HCT116 (cell line): ENCODE measurements around the gene RHEBL1. TPM values are rescaled to one million over a fixed set of nuclear protein-coding genes. Genes with fewer than 3 reads are reported as not detected.
A peak's percentile ranks its signal among the peaks of the same experiment; 100 is the strongest.

Source experiments
- ATAC-seq: fragments of 200-7000 bp; cut with Tn5 transposase; 2 replicates; pipeline ENCODE4 v1.9.1; 2020; ENCODE audit warnings: mild to moderate bottlenecking, moderate library complexity
- BruUV-seq: library from RNA; stranded (reverse); fragments of 400-500 nt; replicated peaks from 2 replicates; lab custom pipeline; 2021; lab: Mats Ljungman, UMichigan
- CTCF ChIA-PET: fragments of 300-600 bp; sonication (Branson Sonifier 250); formaldehyde crosslinking; loops from one replicate; lab custom pipeline; 2021; ENCODE audit warnings: antibody characterized with exemption; lab: Charles Lee
- POLR2A ChIA-PET: fragments of 300-600, 350-600 bp; sonication (Branson Sonifier 250); formaldehyde crosslinking; loops from one replicate; lab custom pipeline; 2021; ENCODE audit warnings: antibody characterized with exemption; lab: Charles Lee
- RAD21 ChIA-PET, 2 experiments: fragments of 300-600 bp; sonication (Branson Sonifier 250); formaldehyde crosslinking; loops; one replicate each; lab custom pipeline; 2023; ENCODE audit warnings: low total read pairs in 2 of 2; ENCODE audit not compliant: uncharacterized antibody in 2 of 2, unreplicated experiment in 2 of 2, low non-redundant PET in 1 of 2; lab: Charles Lee
- DNase-seq: peaks from one replicate; pipeline ENCODE4 v3.0.0-alpha.2; 2010; ENCODE audit warnings: low read depth, low spot score
- H2AFZ ChIP-seq: fragments of 200-600 bp; shearing (Covaris generic), sonication (generic); 2 replicates; pipeline ENCODE4 v1.6.1; 2017; ENCODE audit warnings: low read depth, mixed run types, mixed read lengths, antibody characterized with exemption, low read length; ENCODE audit not compliant: poor library complexity, severe bottlenecking
- H3K27ac ChIP-seq: 2 replicates; pipeline ENCODE4 v1.5.1; 2012; ENCODE audit warnings: low read depth, low read length
- H3K27me3 ChIP-seq: fragments of 200-600 bp; sonication (generic); 2 replicates; pipeline ENCODE4 v1.6.1; 2016; ENCODE audit warnings: mixed run types, low read length, mixed read lengths; ENCODE audit not compliant: insufficient read depth
- H3K36me3 ChIP-seq, 2 experiments: fragments of 200-500 bp in 1 of 2; fragments of 200-600 bp in 1 of 2; sonication (Bioruptor generic) in 1 of 2; sonication (generic) in 1 of 2; 2 replicates each; pipeline versions ENCODE4 v1.5.1 to v1.6.1; 2014 to 2016; ENCODE audit warnings: low read length in 2 of 2, inconsistent platforms in 1 of 2, mixed read lengths in 1 of 2, mixed run types in 1 of 2; ENCODE audit not compliant: insufficient read depth in 2 of 2, control insufficient read depth in 1 of 2
- H3K4me1 ChIP-seq, 2 experiments: fragments of 200-600 bp in 1 of 2; sonication (generic) in 1 of 2; 2 replicates each; pipeline versions ENCODE4 v1.5.1 to v1.6.1; 2012 to 2017; ENCODE audit warnings: low read length in 2 of 2, inconsistent platforms in 1 of 2, mild to moderate bottlenecking in 1 of 2, mixed read lengths in 1 of 2, mixed run types in 1 of 2, moderate library complexity in 1 of 2; ENCODE audit not compliant: insufficient read depth in 2 of 2, control insufficient read depth in 1 of 2
- H3K4me2 ChIP-seq: fragments of 200-600 bp; sonication (generic); 2 replicates; pipeline ENCODE4 v1.6.1; 2017; ENCODE audit warnings: mixed run types, low read length, mixed read lengths
- H3K4me3 ChIP-seq, 2 experiments: fragments of 200-600 bp in 1 of 2; sonication (generic) in 1 of 2; replicated peaks in 1 of 2; 2 replicates each; pipeline ENCODE4 v1.5.1; 2011 to 2016; ENCODE audit warnings: low read length in 2 of 2, control low read depth in 1 of 2, low read depth in 1 of 2, mild to moderate bottlenecking in 1 of 2, mixed read lengths in 1 of 2, mixed run types in 1 of 2
- H3K79me2 ChIP-seq: fragments of 200-600 bp; sonication (generic); 2 replicates; pipeline ENCODE4 v1.6.1; 2017; ENCODE audit warnings: mild to moderate bottlenecking, mixed run types, low read length, moderate library complexity, mixed read lengths; ENCODE audit not compliant: insufficient read depth
- H3K9ac ChIP-seq: fragments of 200-600 bp; sonication (generic); 2 replicates; pipeline ENCODE4 v1.6.1; 2016; ENCODE audit warnings: low read length, mixed read lengths
- H3K9me2 ChIP-seq: fragments of 200-600 bp; sonication (generic), shearing (Covaris generic); 2 replicates; pipeline ENCODE4 v1.6.1; 2017; ENCODE audit warnings: mixed run types, mild to moderate bottlenecking, moderate library complexity; ENCODE audit not compliant: insufficient read depth
- H3K9me3 ChIP-seq, 2 experiments: fragments of 200-500 bp in 1 of 2; fragments of 200-600 bp in 1 of 2; sonication (Bioruptor generic) in 1 of 2; sonication (generic) in 1 of 2; 2 replicates each; pipeline ENCODE4 v1.6.1; 2014 to 2017; ENCODE audit warnings: low read length in 2 of 2, mixed read lengths in 2 of 2, inconsistent platforms in 1 of 2, low read depth in 1 of 2, mild to moderate bottlenecking in 1 of 2, mixed run types in 1 of 2, moderate library complexity in 1 of 2; ENCODE audit not compliant: control insufficient read depth in 1 of 2, insufficient read depth in 1 of 2
- H4K20me1 ChIP-seq: fragments of 200-600 bp; sonication (generic), shearing (Covaris generic); 2 replicates; pipeline ENCODE4 v1.6.1; 2017; ENCODE audit warnings: mixed run types, mild to moderate bottlenecking, moderate library complexity; ENCODE audit not compliant: insufficient read depth
- YY1 ChIP-seq: IDR thresholded peaks from 2 replicates; pipeline ENCODE4 v1.6.1; 2011; ENCODE audit warnings: low read length, low read depth, moderate library complexity, mild to moderate bottlenecking; ENCODE audit not compliant: insufficient replicate concordance; ENCODE audit errors: extremely low read depth
- ZBTB33 ChIP-seq: IDR thresholded peaks from 2 replicates; pipeline ENCODE4 v1.6.1; 2011; ENCODE audit warnings: mild to moderate bottlenecking, low read length, moderate library complexity; ENCODE audit not compliant: insufficient replicate concordance; ENCODE audit errors: extremely low read depth
- intact Hi-C: fragments of 100-400 bp; cut with micrococcal nuclease; formaldehyde crosslinking; loops from 2 replicates; pipeline ENCODE4 v1.10.0; 2022
- total RNA-seq: library from RNA; stranded (reverse); gene quantifications from one replicate; pipeline ENCODE4 v1.2.1, GENCODE V29; 2021; ENCODE audit not compliant: unreplicated experiment

Gene RHEBL1
- total RNA-seq, 1 experiment from 2014 or later, result 2.8 TPM

DNA sequence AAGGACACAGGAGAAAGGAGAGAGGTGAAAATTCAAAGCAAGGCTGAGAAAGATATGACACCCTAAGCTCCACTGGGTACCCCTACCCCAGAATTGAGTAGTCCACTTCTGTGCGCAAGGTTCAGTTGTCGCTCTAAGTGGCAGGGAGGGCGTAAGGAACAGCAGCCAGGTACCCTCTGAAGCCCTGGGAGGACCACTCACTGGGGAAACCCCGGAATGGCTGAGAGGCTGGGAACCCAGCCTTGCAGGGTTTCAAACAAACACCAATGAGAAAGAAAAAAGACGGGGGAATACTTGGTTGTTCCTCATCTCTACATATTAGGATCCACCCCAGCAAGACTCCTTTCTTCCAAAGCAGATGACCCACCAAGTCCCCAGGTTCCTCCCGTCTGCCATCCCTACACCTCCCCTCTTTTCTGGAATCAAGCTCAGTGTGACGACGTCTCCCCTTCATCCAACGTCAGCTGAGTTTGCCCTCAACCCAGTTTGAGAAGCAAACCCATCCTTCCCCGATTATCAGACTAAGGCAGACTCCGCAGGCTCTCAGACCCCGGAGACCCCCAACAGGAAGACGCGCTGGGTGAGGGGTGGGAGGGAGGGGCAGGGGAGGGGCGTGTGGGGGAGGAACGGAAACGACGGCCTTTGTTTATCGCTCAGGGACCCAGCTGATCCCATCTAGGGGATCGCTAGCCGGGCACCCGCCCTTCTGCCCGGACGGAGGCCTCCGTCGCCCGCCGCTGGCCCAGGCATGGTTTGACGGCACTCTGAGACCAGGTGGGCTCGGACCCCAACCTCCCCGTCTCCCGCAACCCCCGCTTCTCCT lies 40.1 kb upstream of the RHEBL1 start:
- peak; percentile 13 for ATAC-seq
- H3K27me3 ChIP-seq, result no peaks in the 10 kb centered on the region
- BruUV-seq, result TSS peak; percentile 53

More for the DNA sequence above, 40.1 kb upstream of the RHEBL1 start:
- H2AFZ ChIP-seq, result no peak overlapping the region
- CTCF ChIA-PET, result interaction anchor here (0.9 to 4.6 kb wide), 8 partner anchors 9 to 45 kb away, joined by 3 to 27 read pairs (median 8); partner anchors contain the start of genes RHEBL1 and TUBA1B
- DNase-seq, result no peak
- H3K9me3 ChIP-seq, result no peaks in the 10 kb centered on the region
- H3K4me3 ChIP-seq, result peak overlapping the region; percentile 90 to 97
- peaks cover 4% of the 10 kb centered on the region for H3K79me2 ChIP-seq
- H3K27ac ChIP-seq, result peak overlapping the region; percentile 62
- RAD21 ChIA-PET, result no interaction called here
- H3K4me2 ChIP-seq, result peak overlapping the region; percentile 93
- intact Hi-C loops, result no loop called here
- H3K9ac ChIP-seq, result peak overlapping the region; percentile 77
- H3K36me3 ChIP-seq, result no peaks in the 10 kb centered on the region
- no peaks in the 10 kb centered on the region for H4K20me1 ChIP-seq
- no peak for TF ChIP-seq ZBTB33
- no peak for TF ChIP-seq YY1
- POLR2A ChIA-PET, result interaction anchor here (1.0 to 3.5 kb wide), 5 partner anchors 11 to 40 kb away, joined by 5 to 30 read pairs (median 6); partner anchors contain the start of genes RHEBL1 and TUBA1B
- no peaks in the 10 kb centered on the region for H3K9me2 ChIP-seq
- H3K4me1 ChIP-seq, result peaks cover 6 to 29% of the 10 kb centered on the region in 2 experiments; a peak in 3 of 4 replicates
